Measurements from ENCODE around the gene BDKRB2. TPM values are rescaled to one million over a fixed set of nuclear protein-coding genes. Genes with fewer than 3 reads are reported as not detected.

Gene BDKRB2
- total RNA-seq, 1 donor from 2014 or later, result not detected

GRCh38 chr14:96251656-96252155 lies 47.1 kb downstream of the BDKRB2 start:
- intact Hi-C loops (cut with micrococcal nuclease), result no loop called here
- Mint-ChIP-seq H3K36me3 (ENCODE audit: low read depth) (no peaks in the 10 kb centered on the region), H3K4me1 (no peaks in the 10 kb centered on the region), H3K4me3 (no peak overlapping the region), H3K27me3 (peaks cover 26% of the 10 kb centered on the region), H3K27ac (no peak overlapping the region), H3K9me3 (no peaks in the 10 kb centered on the region)
- ChIA-PET POLR2A (no interaction called here), CTCF (no interaction called here)
- ATAC-seq (ENCODE audit: low read depth) (no peak), DNase-seq (no peak)
- TF ChIP-seq CTCF (IDR thresholded peaks at IDR 0.05), result no peak

- Mint-ChIP-seq H3K4me3 (no peak overlapping the region), H3K27me3 (peaks cover 30% of the 10 kb centered on the region), H3K36me3 (ENCODE audit: low read depth) (no peaks in the 10 kb centered on the region), H3K4me1 (no peaks in the 10 kb centered on the region), H3K9me3 (no peaks in the 10 kb centered on the region), H3K27ac (no peak overlapping the region)
- TF ChIP-seq CTCF (IDR thresholded peaks at IDR 0.05), result no peak
- ChIA-PET CTCF (no interaction called here), POLR2A (no interaction called here)
- ATAC-seq (ENCODE audit: low read depth) (no peak), DNase-seq (no peak)
- intact Hi-C loops (cut with micrococcal nuclease), result no loop called here
Observed at GRCh38 chr14:96252323-96252998, 47.8 kb downstream of the BDKRB2 start.

- Mint-ChIP-seq H3K9me3 (no peaks in the 10 kb centered on the region), H3K27ac (no peak overlapping the region), H3K4me3 (no peak overlapping the region), H3K27me3 (peaks cover 32% of the 10 kb centered on the region), H3K36me3 (ENCODE audit: low read depth) (no peaks in the 10 kb centered on the region), H3K4me1 (no peaks in the 10 kb centered on the region)
- intact Hi-C loops (cut with micrococcal nuclease), result no loop called here
- no peak for ATAC-seq (ENCODE audit: low read depth)
- ChIA-PET POLR2A (no interaction called here), CTCF (no interaction called here)
- DNase-seq, result no peak
- no peak for TF ChIP-seq CTCF (IDR thresholded peaks at IDR 0.05)
Observed at GRCh38 chr14:96252999-96253539, 48.4 kb downstream of the BDKRB2 start.

- H3K27me3 Mint-ChIP-seq, result peaks cover 28% of the 10 kb centered on the region
- H3K27ac Mint-ChIP-seq, result no peak overlapping the region
- CTCF ChIA-PET, result no interaction called here
- no peaks in the 10 kb centered on the region for H3K4me1 Mint-ChIP-seq
- ATAC-seq (ENCODE audit: low read depth) (no peak), DNase-seq (no peak)
- H3K36me3 Mint-ChIP-seq (ENCODE audit: low read depth), result no peaks in the 10 kb centered on the region
- POLR2A ChIA-PET, result no interaction called here
- H3K9me3 Mint-ChIP-seq, result no peaks in the 10 kb centered on the region
- intact Hi-C loops (cut with micrococcal nuclease), result no loop called here
- H3K4me3 Mint-ChIP-seq, result no peak overlapping the region
- no peak for TF ChIP-seq CTCF (IDR thresholded peaks at IDR 0.05)
Observed at GRCh38 chr14:96254687-96255086, 50.0 kb downstream of the BDKRB2 start.

DNA sequence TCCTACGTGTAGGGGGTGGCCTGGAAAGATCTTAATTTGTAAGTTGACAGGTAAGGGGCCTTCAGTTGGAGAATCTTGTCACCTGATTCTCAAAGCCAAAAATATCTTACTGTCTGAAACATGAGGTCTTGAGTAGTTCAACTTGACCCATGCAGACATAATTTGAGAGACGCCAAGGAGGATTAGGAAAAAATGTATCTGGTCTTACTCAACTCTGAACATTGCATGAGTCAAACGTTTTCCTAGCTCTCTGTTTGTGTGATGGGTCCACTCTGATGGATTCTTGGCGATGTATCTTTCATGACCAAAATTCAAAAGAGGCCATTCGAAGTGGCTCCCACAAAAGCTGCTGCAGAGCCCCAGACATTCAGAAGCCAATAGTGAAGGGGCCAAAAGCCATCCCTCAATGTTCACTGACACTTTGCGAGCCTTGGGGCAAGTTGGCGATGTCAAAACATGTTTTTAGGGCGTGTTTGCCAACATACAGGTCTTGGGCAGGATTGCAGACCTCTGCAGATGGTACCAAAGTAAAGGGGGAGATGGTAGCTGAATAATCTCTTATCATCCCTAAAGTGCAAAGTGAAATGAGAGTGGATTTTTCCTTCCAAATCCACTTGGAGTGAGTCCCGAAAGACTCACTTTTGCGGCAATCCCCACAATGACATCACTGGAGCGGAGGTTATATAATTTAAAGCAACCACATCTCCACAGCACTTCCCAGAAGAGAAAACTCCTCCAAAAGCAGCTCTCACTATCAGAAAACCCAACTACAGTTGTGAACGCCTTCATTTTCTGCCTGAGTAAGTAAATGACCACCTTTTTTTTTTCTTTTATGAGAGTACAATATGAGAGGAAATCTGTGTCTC lies 51.1 kb downstream of the BDKRB2 start, which contains the start of gene BDKRB1:
BDKRB1 (plus strand) TSS at position 710 of the 866 bp plus-strand sequence. CDS start 7,473 bp downstream, outside the sequence.
- no peak within 1 kb of the TSS for H3K27ac Mint-ChIP-seq
- H3K27me3 Mint-ChIP-seq, result peaks cover 24% of the 10 kb centered on the region
- no peak for TF ChIP-seq CTCF (IDR thresholded peaks at IDR 0.05)
- H3K4me3 Mint-ChIP-seq, result no peak within 1 kb of the TSS
- H3K9me3 Mint-ChIP-seq, result no peaks in the 10 kb centered on the region
- DNase-seq (no peak), ATAC-seq (ENCODE audit: low read depth) (no peak)
- CTCF ChIA-PET, result no interaction called here
- intact Hi-C loops (cut with micrococcal nuclease), result no loop called here
- H3K4me1 Mint-ChIP-seq, result no peaks in the 10 kb centered on the region
- no peaks in the 10 kb centered on the region for H3K36me3 Mint-ChIP-seq (ENCODE audit: low read depth)
- POLR2A ChIA-PET, result no interaction called here

Measured in activated B cell treated with CpG ODN at 0.5 μM for 24 hours (primary cell).